Duodenal mucosa (tissue), 2 donors: Measurements from ENCODE around the gene MAST4.

ENCODE experiments used
- H3K27ac ChIP-seq: one replicate; pipeline ENCODE4 v1.7.0; 2013; ENCODE audit warnings: low read depth, low read length
- H3K27me3 ChIP-seq, 2 donors: one replicate each; pipeline ENCODE4 v1.7.0; 2013; ENCODE audit warnings: low read length in 2 of 2, control low read depth in 1 of 2; ENCODE audit not compliant: insufficient read depth in 2 of 2, control insufficient read depth in 1 of 2
- H3K36me3 ChIP-seq, 2 donors: one replicate each; pipeline ENCODE4 v1.7.0; 2013; ENCODE audit warnings: low read length in 2 of 2, control low read depth in 1 of 2; ENCODE audit not compliant: insufficient read depth in 2 of 2, control insufficient read depth in 1 of 2
- H3K4me1 ChIP-seq, 2 donors: one replicate each; pipeline ENCODE4 v1.7.0; 2013; ENCODE audit warnings: low read length in 2 of 2, control low read depth in 1 of 2; ENCODE audit not compliant: insufficient read depth in 2 of 2, control insufficient read depth in 1 of 2
- H3K4me3 ChIP-seq, 2 donors: one replicate each; pipeline ENCODE4 v1.7.0; 2013; ENCODE audit warnings: low read length in 2 of 2, low read depth in 1 of 2
- H3K9ac ChIP-seq, 2 donors: one replicate each; pipeline ENCODE4 v1.7.0; 2013; ENCODE audit warnings: low read length in 2 of 2, low read depth in 1 of 2
- H3K9me3 ChIP-seq, 2 donors: one replicate each; pipeline ENCODE4 v1.7.0; 2013; ENCODE audit warnings: low read length in 2 of 2, control low read depth in 1 of 2; ENCODE audit not compliant: control insufficient read depth in 1 of 2

MAST4 gene

GRCh38 chr5:66828046-66828547, 231.9 kb downstream of the MAST4 start:
- Histone ChIP-seq H3K27ac (no peak overlapping the region), H3K4me3 (peak overlapping the region; percentile 67), H3K27me3 (peaks cover 0 to 7% of the 10 kb centered on the region in 2 donors), H3K4me1 (peaks cover 0 to 4% of the 10 kb centered on the region in 2 donors), H3K36me3 (no peaks in the 10 kb centered on the region), H3K9ac (peak overlapping the region; percentile 9 to 53), H3K9me3 (no peaks in the 10 kb centered on the region)

- peak overlapping the region; percentile 25 to 53 for H3K9ac ChIP-seq
- H3K27me3 ChIP-seq, result peaks cover 0 to 7% of the 10 kb centered on the region in 2 donors
- peak overlapping the region; percentile 67 for H3K4me3 ChIP-seq
- peaks cover 0 to 4% of the 10 kb centered on the region in 2 donors for H3K4me1 ChIP-seq
- no peaks in the 10 kb centered on the region for H3K9me3 ChIP-seq
- H3K27ac ChIP-seq, result no peak overlapping the region
- no peaks in the 10 kb centered on the region for H3K36me3 ChIP-seq
These were observed 232.6 kb downstream of the MAST4 start for GRCh38 chr5:66828548-66829357.

- H3K9ac ChIP-seq, result peak overlapping the region in 1 of 2 donors; percentile 53
These were observed 233.1 kb downstream of the MAST4 start for GRCh38 chr5:66829358-66829674.

GRCh38 chr5:66829826-66830225, 233.6 kb downstream of the MAST4 start:
- Histone ChIP-seq H3K4me1 (peaks cover 0 to 4% of the 10 kb centered on the region in 2 donors), H3K27ac (no peak overlapping the region), H3K4me3 (no peak overlapping the region), H3K27me3 (peaks cover 0 to 7% of the 10 kb centered on the region in 2 donors), H3K36me3 (no peaks in the 10 kb centered on the region), H3K9me3 (no peaks in the 10 kb centered on the region), H3K9ac (peak overlapping the region in 1 of 2 donors; percentile 23)

More at GRCh38 chr5:66829358-66829674, 233.1 kb downstream of the MAST4 start:
- Histone ChIP-seq H3K36me3 (no peaks in the 10 kb centered on the region), H3K9me3 (no peaks in the 10 kb centered on the region), H3K4me3 (peak overlapping the region; percentile 67), H3K27me3 (peaks cover 0 to 7% of the 10 kb centered on the region in 2 donors), H3K27ac (no peak overlapping the region), H3K4me1 (peaks cover 0 to 4% of the 10 kb centered on the region in 2 donors)

- H3K9ac ChIP-seq, result no peak overlapping the region
- H3K27ac ChIP-seq, result no peak overlapping the region
- H3K4me1 ChIP-seq, result peaks cover 0 to 4% of the 10 kb centered on the region in 2 donors
- H3K36me3 ChIP-seq, result no peaks in the 10 kb centered on the region
- H3K4me3 ChIP-seq, result no peak overlapping the region
- peaks cover 0 to 7% of the 10 kb centered on the region in 2 donors for H3K27me3 ChIP-seq
- no peaks in the 10 kb centered on the region for H3K9me3 ChIP-seq
These were observed 234.4 kb downstream of the MAST4 start for GRCh38 chr5:66830636-66831035.

DNA sequence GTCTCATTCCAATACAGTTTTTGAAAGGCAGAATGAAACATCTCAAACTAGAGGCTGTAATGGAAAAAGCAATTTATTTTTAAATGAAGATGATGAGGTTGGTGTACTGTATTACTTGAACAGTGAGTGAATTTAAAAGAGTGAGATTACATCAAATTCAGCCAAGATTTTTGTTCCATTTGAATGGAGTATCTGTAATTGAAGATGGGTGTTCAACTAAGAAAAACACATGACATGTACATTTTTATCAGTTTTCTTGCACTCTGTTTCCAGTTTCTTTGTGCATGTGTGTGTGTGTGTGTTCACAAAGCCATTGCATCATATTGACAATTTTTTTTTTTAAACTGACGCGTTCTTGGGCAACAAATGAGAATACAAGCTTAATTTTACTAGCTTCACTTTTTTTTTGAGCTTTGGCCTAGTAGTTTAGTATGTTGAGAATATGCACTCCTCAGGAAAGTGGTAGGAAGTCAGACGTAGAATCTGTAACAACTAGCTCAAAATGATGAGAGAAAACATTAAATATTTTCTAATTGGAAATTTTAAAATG, 243.5 kb downstream of the MAST4 start:
- H3K9me3 ChIP-seq, result no peaks in the 10 kb centered on the region
- no peak overlapping the region for H3K9ac ChIP-seq
- no peaks in the 10 kb centered on the region for H3K4me1 ChIP-seq
- no peak overlapping the region for H3K27ac ChIP-seq
- no peaks in the 10 kb centered on the region for H3K27me3 ChIP-seq
- no peak overlapping the region for H3K4me3 ChIP-seq
- H3K36me3 ChIP-seq, result no peaks in the 10 kb centered on the region

DNA sequence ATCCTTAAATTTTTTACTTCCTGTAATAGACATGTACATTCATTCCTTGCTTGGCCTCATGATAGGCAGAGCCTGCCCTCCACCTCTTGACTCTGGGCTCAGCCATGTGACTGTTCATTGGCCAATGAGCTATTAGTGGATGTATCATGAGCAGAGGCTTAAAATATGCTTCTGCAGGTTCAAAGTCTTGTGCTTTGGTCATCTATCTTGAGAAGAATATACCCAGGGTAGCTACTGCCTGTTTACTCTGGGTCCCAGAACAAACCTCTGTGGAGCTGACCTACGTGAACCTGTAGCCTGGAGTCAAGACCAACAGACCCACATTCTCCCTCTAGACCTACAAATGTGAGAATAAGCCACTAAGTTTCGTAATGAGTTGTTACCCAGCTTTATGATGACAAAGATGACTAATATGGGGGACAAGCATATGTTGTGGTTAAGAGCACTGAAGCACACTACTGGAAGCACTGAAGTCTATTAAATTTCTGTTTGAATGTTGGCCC, 244.4 kb downstream of the MAST4 start:
- Histone ChIP-seq H3K36me3 (no peaks in the 10 kb centered on the region), H3K9me3 (no peaks in the 10 kb centered on the region), H3K9ac (no peak overlapping the region), H3K4me3 (no peak overlapping the region), H3K27me3 (no peaks in the 10 kb centered on the region), H3K27ac (no peak overlapping the region), H3K4me1 (no peaks in the 10 kb centered on the region)

DNA sequence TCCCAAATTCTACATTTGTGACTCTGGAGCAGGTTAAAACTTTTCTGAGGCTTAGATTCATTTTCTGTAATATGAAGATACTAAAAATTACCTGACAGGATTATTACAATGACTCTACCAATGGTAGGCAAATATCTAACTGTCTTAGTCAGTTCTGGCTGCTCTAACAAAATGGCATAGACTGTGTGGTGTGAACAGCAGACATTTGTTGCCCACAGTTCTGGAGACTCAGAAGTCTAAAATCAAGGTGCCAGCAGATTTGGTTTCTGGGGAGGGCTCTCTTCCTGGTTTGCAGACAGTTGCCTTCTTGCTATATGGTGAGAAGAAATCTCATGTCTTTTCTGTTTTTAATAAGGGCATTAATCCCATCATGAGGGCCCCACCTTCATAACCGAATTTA, 245.1 kb downstream of the MAST4 start:
- no peaks in the 10 kb centered on the region for H3K9me3 ChIP-seq
- no peak overlapping the region for H3K27ac ChIP-seq
- no peak overlapping the region for H3K9ac ChIP-seq
- H3K4me1 ChIP-seq, result no peaks in the 10 kb centered on the region
- H3K4me3 ChIP-seq, result no peak overlapping the region
- H3K36me3 ChIP-seq, result no peaks in the 10 kb centered on the region
- no peaks in the 10 kb centered on the region for H3K27me3 ChIP-seq

DNA sequence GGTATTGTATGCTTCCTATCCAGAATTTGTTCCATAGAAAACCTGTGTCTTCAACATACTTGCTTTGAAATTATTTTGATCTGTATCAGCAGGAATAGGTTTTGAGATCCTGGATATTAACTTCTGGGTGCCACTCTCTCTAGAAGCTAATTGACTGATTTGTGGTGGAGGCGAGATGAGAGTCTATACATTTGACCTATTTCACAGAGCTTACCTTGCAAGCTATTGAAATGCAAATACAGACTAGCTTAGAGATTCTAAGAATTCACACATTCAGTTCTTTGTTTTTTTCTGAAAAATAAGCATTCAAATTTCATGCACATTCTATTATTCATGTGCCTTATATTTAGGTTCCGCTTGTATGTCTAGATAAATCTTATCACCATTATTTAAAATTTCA, 246.3 kb downstream of the MAST4 start:
- H3K36me3 ChIP-seq, result no peaks in the 10 kb centered on the region
- H3K9ac ChIP-seq, result no peak overlapping the region
- no peaks in the 10 kb centered on the region for H3K9me3 ChIP-seq
- no peaks in the 10 kb centered on the region for H3K4me1 ChIP-seq
- no peak overlapping the region for H3K27ac ChIP-seq
- H3K4me3 ChIP-seq, result no peak overlapping the region
- no peaks in the 10 kb centered on the region for H3K27me3 ChIP-seq

DNA sequence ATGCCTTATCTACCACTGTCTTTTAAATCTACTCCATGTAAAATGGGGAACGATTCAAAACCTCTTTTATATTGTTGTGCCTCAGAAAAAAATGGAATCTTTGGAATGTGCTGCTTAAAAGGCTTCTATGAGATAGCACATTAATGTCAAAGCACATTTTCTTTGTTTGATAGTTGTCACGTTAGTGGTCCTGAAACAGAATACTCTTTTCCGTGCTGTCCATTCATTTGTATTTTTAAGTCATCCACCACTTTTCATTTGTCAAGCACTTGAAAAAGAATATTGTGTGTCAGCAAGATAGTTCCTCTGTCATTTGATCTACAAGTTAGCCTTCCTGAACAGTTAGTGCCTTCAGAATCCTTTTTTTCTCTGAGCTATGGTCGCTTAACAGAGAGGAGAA, 246.9 kb downstream of the MAST4 start:
- Histone ChIP-seq H3K4me1 (no peaks in the 10 kb centered on the region), H3K4me3 (no peak overlapping the region), H3K9me3 (no peaks in the 10 kb centered on the region), H3K27me3 (no peaks in the 10 kb centered on the region), H3K9ac (no peak overlapping the region), H3K36me3 (no peaks in the 10 kb centered on the region), H3K27ac (no peak overlapping the region)
